Middle frontal gyrus (tissue), 1 donor: ENCODE data around the gene DOCK3.

Experiments
- DNase-seq: peaks from one replicate; pipeline ENCODE4 v3.0.0-alpha.2; 2015; ENCODE audit warnings: low spot score; ENCODE audit errors: extremely low spot score

The DOCK3 gene

DNA sequence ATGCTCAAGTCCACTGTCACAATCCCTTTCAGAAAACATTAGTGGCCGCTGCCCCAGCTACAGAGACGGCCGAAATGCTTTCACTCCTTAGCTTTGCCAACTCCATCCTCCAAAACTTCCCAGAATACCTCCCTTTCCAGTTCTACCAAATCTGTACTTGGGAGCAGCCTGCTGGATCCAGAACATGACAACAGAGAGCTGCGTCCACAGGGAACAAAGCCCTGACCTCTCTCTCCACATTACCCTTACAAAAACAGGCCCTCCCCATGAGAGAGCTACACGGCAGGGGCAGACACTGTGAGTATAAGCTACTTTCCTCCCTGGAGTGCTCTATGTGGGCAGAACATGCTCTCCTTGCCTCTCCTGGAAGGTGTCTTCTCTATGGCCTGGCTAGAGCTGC, 722.7 kb downstream of the DOCK3 start:
- DNase-seq, result no peak

DNA sequence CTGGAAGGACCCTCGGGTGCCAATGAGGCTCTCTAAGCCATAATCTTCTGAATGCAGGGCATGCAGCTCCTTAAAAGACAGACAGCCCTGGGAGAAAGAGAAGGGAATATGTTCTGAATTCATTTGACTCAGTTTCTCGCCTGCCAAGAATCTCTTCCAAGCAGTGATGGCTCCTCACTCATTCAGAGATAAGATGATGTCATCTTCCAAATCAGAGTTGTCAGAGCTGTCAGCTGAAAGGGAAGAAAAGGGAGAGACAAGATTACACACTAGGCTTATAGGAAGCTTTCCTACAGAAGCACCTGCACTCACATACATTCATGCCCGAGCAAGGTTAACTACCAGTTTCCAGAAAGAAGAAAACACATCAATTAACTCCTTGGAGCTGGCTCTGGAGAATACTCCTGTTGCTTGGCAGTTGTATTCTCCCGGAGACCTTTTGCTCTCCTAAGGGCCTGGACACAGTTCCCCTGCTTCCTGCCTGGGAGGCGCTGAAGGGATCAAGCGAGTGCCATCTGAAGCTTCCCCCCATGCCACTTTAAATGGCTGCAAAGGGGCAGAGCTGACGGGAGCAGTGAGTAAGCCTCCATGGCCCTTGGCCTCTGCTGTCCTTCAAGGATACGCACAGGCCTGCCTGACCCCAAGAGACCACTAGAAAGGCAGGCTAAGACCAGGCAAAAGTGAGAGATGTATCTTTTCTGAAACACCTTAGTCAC, 724.0 kb downstream of the DOCK3 start:
- DNase-seq, result no peak

DNA sequence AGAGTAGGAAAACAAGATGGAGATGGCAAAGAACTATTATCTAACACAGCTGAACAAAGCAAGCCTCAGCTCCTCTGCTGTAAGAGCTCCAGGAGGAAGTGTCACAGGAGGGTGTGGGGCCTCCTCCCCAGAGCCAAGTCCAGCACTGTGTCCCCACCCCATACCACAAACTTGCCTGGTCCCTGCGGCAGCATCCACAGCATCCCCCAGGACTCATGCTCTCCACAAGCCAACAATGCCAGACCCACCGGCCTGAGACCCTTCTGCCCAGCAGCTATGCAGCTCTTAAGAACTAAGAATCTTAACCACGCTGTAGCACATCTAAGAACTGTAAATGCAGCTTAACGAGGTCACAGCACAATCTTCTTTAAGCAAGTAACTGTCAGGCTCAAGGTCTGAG, 725.4 kb downstream of the DOCK3 start:
- DNase-seq, result no peak

DNA sequence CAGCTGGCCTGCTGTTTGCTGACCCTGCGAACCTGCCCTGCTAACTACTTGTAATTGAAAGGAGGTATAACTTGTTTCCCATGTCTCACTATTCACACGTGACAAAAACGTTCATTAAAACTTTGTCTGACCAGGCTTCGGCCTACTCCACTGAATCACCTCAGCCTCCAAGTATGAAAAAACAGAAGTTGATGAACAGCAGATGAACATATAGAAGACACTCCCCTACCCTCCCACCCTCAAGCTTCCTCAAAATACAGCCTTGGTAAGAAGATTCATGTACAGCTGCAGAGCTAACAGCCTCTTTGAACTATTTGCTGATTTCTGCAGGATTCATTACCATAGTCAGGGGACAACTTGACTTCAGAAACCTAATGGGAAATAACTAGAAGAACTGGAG, 727.0 kb downstream of the DOCK3 start:
- no peak for DNase-seq

DNA sequence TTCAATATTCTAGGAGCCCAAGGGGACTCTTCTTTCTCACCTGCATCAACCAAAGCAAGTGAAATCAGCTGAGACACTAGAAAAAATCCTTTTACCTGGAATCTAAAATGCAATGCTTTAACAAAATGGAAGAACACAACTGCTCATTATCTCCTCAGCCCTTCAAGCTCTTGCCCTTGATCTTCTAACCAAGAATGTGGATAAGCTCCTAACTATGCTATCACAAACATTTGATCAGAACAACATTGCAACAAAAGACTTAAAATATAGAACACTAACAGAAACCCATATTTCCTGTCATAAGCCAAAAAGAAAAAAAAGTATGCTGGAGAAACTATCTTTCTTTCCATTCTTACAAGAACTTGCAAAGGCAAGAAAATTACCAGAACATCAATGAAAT, 728.9 kb downstream of the DOCK3 start:
- no peak for DNase-seq

DNA sequence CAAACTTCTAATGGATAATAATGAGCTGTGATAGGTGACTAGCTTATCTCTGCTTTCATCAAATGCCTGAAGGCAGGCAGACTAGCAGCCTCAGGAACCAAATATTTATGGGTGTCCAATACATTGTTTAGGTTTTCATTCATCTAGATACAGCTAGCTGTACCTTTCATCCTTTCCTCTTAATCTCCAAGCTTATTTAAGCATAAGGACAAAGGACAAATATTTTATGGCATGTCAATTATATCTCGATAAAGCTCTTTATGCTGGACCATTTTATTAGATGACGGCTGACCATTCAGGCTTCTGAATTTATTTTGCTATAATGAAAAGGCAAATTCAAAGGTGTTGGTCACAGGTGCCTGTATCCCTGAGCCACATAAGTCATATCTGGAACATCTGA, 733.3 kb downstream of the DOCK3 start:
- DNase-seq, result no peak

DNA sequence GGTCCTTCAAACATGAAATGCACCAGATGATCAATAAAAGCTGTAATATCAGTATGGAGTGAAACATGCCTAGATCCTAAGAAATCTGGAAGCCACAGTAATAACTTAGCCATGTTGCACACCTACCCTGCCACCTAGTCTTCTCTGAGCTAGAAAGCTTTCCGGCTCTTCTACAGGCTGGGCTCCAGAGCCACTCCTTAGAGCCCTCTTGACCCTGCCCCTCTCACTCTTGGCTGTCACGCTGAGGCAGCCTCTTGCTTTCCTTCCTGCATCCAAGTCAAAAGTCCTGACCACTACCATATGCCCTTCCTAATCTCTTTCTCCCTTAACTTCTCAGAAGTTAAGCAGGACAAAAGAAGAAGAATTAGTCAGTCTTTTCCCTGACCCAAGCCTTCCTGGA, 734.1 kb downstream of the DOCK3 start:
- no peak for DNase-seq

DNA sequence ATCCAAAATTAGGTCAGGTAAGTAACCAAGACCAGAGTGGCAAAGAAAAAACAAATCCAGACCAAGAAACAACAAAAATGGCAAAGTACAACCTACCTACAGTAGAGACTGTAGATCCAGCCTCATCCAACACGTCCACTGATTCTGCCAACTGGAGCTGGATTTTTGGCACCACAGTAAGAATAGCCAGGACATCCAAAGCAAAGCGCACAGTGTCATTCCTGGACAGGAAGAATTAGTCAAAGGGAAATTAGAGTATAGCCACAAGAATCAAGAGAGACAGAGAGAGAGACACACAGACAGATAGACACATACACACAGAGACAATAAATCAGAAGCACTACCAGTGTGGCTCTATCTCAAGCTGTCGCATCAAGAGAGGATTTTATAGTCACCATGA, 747.5 kb downstream of the DOCK3 start:
- DNase-seq, result no peak

DNA sequence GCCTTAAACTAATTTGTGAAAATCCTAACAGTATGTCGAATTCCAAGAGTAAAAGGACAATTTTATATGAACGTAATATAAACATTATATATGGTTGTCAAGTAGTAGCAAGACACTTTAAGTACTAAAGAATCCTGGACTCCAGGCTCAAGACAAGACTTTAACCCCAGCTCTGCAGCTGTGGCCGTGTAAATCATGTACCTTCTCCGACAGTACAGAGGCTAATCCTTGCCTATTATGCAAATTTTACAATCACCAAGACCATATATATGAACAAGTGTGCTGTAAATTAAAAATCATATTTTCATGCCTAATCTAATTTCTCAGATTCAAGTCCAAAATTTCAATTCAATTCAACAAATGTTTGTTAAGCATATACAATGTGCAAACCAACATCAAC, 752.2 kb downstream of the DOCK3 start:
- no peak for DNase-seq

DNA sequence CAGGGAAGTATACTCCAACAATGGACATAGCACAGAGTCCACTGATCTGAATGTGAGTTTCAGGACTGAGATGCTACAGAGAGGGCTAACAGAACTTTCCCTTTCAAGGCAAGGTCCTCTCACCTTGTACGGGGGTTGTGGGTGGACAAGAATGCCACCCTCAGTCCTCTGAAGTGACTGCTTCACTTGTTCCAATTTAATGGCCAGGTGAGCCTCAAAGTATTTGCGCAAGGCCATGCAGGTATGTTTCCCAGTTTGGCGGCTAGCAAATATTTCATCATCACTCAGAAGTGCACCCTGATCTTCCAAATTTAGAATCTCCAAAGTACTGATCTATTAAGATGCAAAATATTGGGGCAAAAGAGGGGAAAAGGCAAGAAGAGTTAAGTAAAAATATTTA, 754.4 kb downstream of the DOCK3 start:
- DNase-seq, result no peak
